Raji (cell line): ENCODE results near the gene LHFPL3.

Experiments used
- POLR2A ChIP-seq: IDR thresholded peaks from 2 replicates; pipeline ENCODE4 v1.6.1; 2011; ENCODE audit warnings: low read depth, low read length, control low read depth; ENCODE audit not compliant: insufficient read depth

LHFPL3 gene

GRCh38 chr7:104816537-104816936, 488.1 kb downstream of the LHFPL3 start:
- no peak for TF ChIP-seq POLR2A

- no peak for TF ChIP-seq POLR2A
Observed at GRCh38 chr7:104818961-104819880, 490.8 kb downstream of the LHFPL3 start.

DNA sequence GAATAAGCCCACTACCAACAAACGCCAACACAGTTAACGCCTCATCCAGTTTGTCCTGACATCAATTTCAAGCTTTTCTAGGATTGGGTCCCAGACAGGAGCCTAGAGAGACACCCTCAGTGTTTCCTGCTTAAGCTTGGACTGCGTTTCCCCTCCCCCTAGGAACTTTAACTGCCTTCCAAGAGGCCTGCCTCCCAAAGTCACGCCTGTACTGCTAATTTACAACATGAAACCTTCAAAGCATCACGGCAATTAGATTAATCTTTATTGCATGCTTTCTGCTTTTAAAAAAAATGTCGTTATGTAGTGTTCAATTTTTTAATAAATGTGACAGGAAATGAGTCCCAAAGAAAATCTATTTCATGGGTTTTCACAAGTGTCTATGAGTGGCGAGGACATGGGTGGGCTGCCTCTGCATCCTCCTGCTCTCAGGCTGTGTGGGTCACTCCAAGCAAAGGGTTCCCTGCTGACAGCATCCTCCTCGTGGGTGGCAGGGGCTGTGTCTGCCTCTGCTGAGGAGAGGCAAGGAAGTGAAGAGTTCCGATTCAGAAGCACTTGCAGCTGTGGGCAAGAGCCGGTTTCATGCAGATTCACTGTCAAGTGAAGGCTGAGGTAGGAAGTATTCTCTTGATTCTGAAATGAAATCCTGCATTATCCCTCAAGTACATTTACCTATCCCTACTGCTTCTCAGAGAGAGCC, 492.6 kb downstream of the LHFPL3 start:
- TF ChIP-seq POLR2A: no peak

DNA sequence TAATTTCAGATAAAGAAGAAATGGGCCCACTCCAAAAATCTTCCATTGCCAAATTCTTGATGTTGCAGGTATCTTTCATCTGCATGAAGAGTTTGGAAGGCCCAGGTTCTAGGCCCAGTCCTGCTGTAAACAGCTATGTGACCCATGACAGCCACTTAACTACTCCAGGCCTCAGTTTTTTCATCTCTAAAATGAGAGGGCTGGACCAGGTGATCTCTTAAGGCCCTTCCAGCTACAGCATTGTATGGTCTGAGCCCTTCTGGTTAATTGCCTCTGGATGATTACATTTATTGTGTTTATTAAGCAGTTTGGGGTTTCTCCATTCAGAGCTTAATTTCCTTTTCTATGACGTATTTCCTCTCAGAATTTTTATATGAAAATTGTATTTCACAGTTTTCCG, 494.8 kb downstream of the LHFPL3 start:
- no peak for TF ChIP-seq POLR2A

DNA sequence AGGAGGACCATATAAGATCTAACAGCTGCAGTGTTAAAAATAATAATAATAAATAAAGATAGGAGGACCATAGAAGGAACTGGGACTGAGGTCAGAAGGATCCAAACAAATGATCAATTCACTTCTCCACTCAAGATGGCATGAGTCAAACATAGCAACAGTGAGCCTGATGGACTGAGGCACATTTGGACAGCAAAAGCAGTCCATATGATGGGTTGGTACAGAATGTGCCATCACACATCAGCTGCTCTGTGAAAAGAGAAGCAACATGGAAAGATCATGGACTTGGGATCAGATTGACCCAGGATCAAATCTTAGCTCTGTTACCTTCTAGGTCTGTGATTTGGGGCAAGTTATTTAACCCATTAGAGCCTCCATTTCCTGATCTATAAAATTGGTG, 496.7 kb downstream of the LHFPL3 start:
- TF ChIP-seq POLR2A: no peak

GRCh38 chr7:104826135-104826534, 497.7 kb downstream of the LHFPL3 start:
- TF ChIP-seq POLR2A: no peak

DNA sequence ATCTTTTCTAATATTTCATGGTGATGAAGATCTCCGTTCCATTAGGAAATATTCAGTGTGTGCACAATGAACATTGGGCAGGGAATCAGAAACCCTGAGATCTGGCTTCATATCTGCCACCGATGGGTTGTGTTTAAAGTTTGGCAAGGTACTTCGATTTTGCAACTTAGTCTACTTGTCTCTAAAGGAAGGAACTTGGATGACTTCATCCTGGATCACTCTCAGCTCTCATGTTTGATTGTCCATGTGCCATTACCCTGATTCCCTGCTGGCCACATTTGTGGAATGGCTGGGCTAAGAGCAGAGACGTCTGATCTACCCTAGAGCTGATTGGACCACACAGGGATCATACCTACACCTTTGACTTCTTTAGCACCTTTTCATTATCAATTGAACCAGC, 508.6 kb downstream of the LHFPL3 start:
- no peak for TF ChIP-seq POLR2A

DNA sequence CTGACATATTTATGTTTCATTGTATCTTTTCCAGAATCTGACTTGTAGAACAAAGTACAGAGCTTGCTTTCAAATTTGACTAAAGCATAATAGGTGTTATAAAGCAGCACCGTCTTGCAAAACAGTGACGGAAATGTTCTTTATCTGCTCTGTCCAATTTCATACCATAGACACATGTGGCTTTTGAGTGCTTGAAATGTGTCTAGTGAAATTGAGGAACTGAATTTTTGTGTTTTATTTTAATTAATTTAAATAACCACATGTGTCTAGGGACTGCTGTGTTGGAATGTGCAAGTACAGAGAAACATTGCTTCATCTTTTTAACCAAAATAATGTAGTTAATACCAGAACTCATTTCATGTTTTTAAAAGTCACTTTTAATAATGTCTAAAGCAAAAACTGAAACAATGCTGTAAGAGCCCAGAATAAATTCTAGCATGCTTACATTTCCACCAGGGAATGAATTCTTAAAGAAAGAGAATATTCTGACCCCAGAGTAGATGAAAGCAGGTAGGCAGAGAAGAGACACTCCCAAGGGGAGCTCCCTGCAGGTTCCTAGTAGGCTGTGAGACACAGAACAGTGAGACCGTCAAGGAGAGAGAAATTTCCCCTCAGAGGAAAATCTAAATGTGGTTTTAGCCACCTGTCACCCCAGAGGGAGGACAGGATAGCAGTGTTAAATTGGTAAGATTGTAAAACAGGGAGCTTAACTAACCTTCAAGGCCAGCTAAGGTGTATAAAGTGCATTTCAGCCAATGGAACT, 510.3 kb downstream of the LHFPL3 start:
- TF ChIP-seq POLR2A: no peak

DNA sequence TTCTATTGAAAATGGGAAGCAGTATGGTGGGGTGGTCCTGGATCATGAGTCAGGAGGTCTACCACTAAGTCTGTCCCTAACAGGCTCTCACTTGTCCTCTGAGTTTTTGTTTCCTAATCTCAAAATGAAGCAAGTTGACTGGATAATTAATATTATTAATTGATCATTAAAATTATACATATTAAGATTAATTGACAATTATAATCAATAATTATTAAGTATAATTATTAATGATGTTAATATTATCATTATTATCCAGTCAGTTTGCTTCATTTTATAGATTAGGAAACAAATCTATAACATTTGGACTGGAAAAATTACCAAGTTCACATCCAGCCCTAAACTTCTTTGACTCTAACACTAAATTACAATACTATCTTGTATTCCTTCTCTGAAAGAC, 511.4 kb downstream of the LHFPL3 start:
- TF ChIP-seq POLR2A: no peak

- no peak for TF ChIP-seq POLR2A
Observed at GRCh38 chr7:104841798-104842197, 513.4 kb downstream of the LHFPL3 start.

DNA sequence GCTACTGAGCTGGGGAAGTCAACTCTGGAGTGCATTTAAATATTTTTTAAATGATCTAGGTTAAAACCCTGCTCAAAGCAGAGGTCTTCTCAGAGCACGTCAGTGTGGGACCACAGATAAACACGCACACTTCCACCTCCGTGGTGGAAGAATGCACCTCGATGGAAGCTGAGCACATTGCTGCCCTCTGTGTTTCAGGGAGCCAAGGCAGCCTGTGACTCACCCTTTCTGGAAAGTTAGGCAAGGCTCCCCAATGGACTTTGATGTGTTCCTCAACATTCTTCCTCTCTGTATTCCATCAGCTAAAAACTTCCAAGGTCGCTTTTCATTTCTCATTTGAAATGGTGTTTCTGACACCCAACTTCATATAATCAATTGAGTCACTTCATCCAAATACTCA, 514.8 kb downstream of the LHFPL3 start:
- TF ChIP-seq POLR2A: no peak

DNA sequence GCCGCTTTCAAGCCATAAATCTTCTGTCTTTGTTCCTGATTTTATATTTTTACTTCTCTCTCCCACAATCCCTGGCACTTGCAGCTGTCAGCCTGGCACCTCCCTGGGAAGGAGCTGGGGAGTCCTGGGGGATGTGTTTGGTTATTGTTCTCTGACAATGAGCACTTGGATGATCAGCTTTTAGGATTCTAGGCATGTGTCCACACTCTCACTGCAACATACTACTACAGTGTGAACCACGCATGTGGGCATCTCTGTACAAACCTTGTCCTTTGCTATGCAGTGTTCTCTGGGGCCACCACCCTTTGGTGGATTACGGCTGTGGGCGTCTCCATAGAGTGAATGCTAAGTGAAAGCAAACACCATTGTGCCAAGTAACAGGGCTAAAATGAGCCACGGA, 517.2 kb downstream of the LHFPL3 start:
- TF ChIP-seq POLR2A: no peak

- TF ChIP-seq POLR2A: no peak
Observed at GRCh38 chr7:104846731-104847130, 518.3 kb downstream of the LHFPL3 start.

DNA sequence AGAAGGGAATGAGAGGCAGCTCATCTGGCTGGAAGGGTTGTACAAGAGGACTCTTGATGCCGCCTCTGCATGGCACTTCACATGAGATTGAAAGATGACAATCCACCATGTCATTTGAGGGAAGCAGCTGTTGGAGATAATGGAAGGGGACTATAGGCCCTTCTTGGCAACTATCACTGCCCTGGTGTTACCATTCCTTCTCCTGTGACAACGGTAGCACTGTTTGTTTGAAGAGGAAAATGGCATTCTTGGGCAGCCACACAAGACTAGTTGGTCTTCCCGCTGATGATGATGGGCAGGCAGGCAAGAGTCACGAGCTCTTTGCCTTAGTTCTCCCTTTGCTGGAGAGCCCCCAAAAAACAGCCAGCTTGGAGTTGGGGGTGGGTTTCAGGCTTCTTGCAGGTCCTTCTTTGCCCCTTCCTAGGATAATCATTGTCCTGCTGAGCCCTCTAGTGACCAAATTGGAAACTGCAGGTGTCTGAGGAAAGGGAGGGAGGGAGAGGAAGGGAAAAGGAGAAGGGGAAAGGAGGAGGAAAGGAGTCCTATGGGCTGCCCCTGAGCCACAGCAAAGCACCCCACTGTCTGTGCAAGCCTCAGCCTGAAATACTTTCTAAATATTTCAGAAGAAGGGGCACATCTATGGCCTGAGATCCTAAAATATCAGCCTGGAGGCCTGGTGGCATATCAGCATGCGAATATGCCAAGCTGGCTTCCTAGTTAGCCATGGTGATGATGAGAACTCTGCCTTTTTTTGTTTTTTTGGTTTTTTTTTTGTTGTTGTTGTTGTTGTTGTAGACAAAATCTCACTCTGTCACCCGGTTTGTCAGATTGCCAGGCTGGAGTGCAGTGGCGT, 520.0 kb downstream of the LHFPL3 start:
- TF ChIP-seq POLR2A: no peak

DNA sequence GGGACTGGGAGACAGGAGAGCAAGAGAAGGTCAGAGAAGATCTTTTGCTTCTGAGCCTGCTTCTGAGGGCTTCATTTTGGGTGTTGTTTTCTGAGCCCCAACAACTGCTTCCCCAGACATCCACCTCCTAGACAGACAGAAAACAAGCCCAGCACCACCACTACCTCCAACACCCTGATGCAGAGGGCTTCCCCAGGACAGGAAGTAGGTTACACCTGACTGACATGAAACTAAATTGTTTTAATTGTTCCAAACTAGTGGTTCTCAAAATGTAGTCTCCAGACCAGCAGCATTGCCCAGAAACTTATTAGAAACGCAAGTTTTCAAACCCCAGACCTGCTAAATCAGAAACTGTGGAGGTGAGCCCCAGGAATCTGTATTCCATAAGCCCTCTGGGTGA, 522.0 kb downstream of the LHFPL3 start:
- no peak for TF ChIP-seq POLR2A
